NCI-H345 treated with DMSO at 0.1 percent for 48 hours (cell line): ENCODE results near the gene MRPL9.
"Not testable (repeated sequence)": the region's sequence is repeated elsewhere in the genome, so short reads cannot be mapped to it uniquely, and the experiment has no call there.

Source experiments
- DNase-seq: peaks from one replicate; lab custom pipeline; 2025; ENCODE audit not compliant: unreplicated experiment; lab: John Stamatoyannopoulos, UW

The MRPL9 gene

GRCh38 chr1:151733995-151734394 is 29.3 kb downstream of the MRPL9 start:
- DNase-seq = not testable (repeated sequence)

GRCh38 chr1:151733126-151733525 is 30.2 kb downstream of the MRPL9 start:
- DNase-seq = no peak

GRCh38 chr1:151729966-151730291 is 33.4 kb downstream of the MRPL9 start:
- no peak for DNase-seq

GRCh38 chr1:151729157-151729965 is 33.9 kb downstream of the MRPL9 start:
- no peak for DNase-seq

- DNase-seq = no peak
These were observed 34.9 kb downstream of the MRPL9 start for GRCh38 chr1:151728151-151729054.

- DNase-seq = no peak
These were observed 39.4 kb downstream of the MRPL9 start for GRCh38 chr1:151723726-151724370.

GRCh38 chr1:151721788-151722510 is 41.3 kb downstream of the MRPL9 start:
- DNase-seq = no peak

GRCh38 chr1:151720974-151721787 is 42.1 kb downstream of the MRPL9 start, which contains the start of gene RIIAD1:
TSS of gene RIIAD1 (plus strand) at chr1:151721522. CDS start at chr1:151721537, 15 bp downstream.
- DNase-seq = no peak

GRCh38 chr1:151720554-151720953 is 42.7 kb downstream of the MRPL9 start:
- no peak for DNase-seq

GRCh38 chr1:151720125-151720524 is 43.2 kb downstream of the MRPL9 start:
- no peak for DNase-seq

GRCh38 chr1:151718666-151719065 is 44.6 kb downstream of the MRPL9 start:
- DNase-seq = no peak

- peak; percentile 98 for DNase-seq
These were observed 45.3 kb downstream of the MRPL9 start for GRCh38 chr1:151718011-151718431.

GRCh38 chr1:151716771-151717631 is 46.3 kb downstream of the MRPL9 start, which contains the start of gene CELF3:
TSS of gene CELF3 (minus strand) at chr1:151716803. CDS start at chr1:151716020, 783 bp downstream.
- DNase-seq = peak; percentile 100

GRCh38 chr1:151716405-151716762 is 46.9 kb downstream of the MRPL9 start:
- DNase-seq = no peak

- DNase-seq = peak; percentile 62
These were observed 47.4 kb downstream of the MRPL9 start for GRCh38 chr1:151715726-151716404.

GRCh38 chr1:151714820-151715725 is 48.2 kb downstream of the MRPL9 start:
- no peak for DNase-seq

GRCh38 chr1:151713874-151714273 is 49.4 kb downstream of the MRPL9 start:
- no peak for DNase-seq
